GM23248 (cell line): ENCODE measurements around the gene CACNG4.

Experiments
- EZH2 ChIP-seq: fragments of 200-600 bp; sonication (generic); IDR thresholded peaks from 2 replicates; pipeline ENCODE4 v1.6.1; 2018; ENCODE audit warnings: antibody characterized with exemption, mild to moderate bottlenecking; ENCODE audit not compliant: insufficient read depth, poor library complexity, severe bottlenecking
- EZH2phosphoT487 ChIP-seq: fragments of 200-600 bp; sonication (generic); IDR thresholded peaks from 2 replicates; pipeline ENCODE4 v1.6.1; 2018; ENCODE audit warnings: antibody characterized with exemption, moderate library complexity, mild to moderate bottlenecking, low read depth; ENCODE audit not compliant: insufficient read depth

DNA sequence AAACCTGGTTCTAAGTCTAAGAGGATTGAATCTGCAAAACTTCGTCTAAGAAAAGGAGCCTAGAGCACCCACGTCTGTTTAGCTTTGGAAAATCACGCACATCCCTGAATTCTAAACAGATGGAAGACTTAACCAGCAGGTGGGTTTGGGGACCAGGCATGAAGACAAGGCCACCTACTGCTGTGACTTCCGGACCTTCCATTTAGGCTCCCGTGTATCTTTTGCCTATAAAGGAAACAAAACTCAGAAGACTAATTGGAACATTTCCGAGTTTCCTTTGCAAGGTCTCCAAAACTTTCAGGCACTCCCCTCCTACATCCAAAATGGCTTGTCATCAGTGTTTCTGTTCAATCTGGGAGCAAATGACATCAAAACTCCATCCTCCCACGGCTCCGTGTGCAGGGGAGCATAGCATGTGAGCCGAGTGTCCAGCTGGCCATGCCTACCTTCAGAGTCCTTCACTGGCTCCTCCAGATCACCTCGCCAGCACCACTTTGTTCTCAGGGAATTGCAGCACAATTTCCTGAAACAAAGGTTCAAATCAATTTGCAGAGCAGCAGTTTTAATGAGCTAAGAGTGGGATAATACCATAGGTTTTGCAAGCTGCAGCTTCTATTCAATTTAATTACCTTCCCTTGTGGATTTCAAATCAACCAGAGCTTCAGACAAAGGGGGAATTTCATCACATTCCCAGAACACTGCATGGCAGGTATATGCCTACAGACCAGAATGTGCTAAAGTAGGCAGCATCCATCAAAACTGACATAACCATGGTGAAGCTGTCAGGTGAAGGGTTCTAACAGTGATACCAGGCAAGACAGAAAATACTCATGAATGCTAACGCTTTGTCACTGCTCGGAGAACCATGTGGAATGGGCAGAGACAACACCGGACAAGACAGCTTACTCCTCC is 103.3 kb downstream of the CACNG4 start:
- TF ChIP-seq EZH2 (no peak), EZH2phosphoT487 (no peak)
